ENCODE measurements around the gene CENPN.
A peak's percentile ranks its signal among the peaks of the same experiment; 100 is the strongest.

The CENPN gene

GRCh38 chr16:80991792-80992430 lies 15.1 kb upstream of the CENPN start:
- DNase-seq: no peak

- DNase-seq: no peak
These were observed 14.2 kb upstream of the CENPN start for GRCh38 chr16:80992676-80993293.

DNA sequence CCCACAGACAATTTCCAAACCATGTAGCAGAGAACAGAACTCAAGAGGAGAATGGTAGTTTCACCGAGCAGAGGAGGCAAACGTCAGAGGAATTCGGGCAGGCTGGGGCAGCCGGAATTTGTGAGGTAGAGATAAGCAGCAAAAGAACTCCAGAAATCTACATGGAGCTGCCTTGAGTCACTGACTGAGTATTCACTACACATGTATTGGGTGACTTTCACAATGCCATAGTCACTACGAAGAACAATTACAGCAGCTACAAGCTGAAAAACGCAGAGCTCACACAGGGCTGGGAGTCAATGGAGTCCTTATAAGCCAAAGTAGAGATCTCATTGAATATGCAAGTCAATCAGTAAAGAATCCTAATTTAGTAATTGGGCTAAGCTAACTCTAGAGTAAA lies 13.7 kb upstream of the CENPN start:
- DNase-seq: no peak

- DNase-seq: no peak
These were observed 13.2 kb upstream of the CENPN start for GRCh38 chr16:80993834-80994233.

DNA sequence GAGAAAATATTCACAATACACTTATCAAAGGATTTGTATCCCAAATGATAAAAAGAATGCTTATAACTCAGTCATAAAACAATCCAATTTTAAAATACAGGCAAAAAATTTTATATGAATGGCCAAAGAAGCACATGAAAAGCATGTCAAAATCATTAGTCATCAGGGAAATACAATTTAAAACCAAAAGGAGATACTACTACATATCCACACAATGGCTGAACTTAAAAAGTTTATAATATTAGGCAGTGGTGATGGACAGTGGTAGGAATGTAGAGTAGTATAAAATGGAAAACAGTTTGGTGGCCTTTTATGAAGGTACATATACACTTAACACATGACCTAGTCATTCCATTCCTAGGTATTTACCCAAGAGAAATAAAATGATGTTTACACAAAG lies 12.6 kb upstream of the CENPN start:
- DNase-seq: no peak

DNA sequence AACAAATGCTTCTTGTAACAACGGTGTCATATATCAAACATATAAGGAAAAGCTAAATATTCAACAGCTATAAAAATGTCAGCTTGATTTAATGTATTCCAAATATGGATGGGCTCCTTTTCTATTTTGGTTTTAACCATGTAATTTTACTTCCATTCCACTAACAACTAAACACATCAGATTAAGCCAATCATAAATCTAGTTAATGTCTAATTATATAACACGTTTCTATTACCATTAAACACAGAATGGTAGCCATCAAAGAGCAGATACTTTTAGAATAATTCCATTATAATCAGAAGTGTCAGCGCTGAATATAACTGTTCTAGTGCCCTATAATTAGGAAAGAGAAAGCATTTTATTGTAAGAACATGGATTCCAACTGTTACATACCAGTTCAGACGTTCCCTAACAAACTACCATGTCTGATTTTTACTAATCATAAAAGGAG lies 10.3 kb upstream of the CENPN start:
- no peak for DNase-seq

- no peak for DNase-seq
These were observed 9.7 kb upstream of the CENPN start for GRCh38 chr16:80997139-80997798.

GRCh38 chr16:80997964-80998620 lies 8.9 kb upstream of the CENPN start:
- no peak for DNase-seq

- DNase-seq: no peak
These were observed 6.1 kb upstream of the CENPN start for GRCh38 chr16:81000873-81001272.

DNA sequence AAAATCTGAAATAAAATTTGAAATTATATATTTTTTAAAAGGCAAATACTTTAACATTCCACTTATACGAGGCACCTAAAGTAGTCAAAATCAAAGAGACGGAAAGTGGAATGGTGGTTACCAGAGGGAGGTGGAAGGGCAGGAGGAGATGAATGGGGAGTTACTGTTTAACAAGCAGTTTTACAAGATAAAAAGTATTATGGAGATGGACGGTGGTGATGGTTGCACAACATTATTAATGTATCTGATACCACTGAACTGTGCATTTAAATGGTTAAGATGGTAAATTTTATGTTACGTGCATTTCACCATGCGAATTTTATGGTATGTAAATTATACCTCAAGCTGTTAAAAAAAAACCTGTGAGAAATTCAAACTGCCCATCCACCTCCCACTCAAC lies 5.7 kb upstream of the CENPN start:
- DNase-seq: no peak

- no peak for DNase-seq
These were observed 4.0 kb upstream of the CENPN start for GRCh38 chr16:81003064-81003463.

DNA sequence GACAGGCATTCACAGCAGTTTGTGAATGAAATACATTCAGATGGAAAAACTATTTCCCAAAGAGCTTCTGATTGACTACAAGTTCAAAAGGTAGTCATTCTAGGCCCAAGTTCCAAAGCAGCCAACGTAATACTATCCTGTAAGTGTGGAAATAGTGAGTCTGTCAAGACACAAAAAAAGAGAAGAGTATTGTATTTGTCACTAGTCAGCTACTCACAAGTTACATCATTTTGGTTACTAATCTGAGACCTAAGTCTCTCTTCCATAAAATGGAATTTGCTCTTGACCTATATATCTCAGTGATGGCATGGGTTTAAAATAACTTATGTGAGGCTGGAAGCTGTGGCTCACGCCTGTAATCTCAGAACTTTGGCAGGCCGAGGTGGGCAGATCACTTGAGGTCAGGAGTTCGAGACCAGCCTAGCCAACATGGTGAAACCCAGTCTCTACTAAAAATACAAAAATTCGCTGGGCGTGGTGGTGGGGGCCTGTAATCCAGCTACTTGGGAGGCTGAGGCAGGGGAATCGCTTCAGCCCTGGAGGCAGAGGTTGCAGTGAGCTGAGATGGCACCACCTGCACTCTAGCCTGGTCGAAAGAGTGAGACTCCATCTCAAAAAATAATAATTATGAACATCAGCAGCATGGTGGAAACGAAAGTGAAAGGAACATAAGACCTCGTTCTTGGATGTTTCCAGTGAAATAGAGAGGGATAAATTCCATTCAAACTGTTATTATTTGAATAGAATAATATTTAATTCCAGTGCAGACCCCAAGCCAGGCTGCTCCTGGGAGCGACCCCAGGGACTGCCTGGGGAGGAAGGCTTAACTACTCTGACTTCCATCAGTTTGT lies 3.2 kb upstream of the CENPN start:
- DNase-seq: peak; percentile 43 to 49

GRCh38 chr16:81004646-81005353 lies 2.2 kb upstream of the CENPN start:
- no peak for DNase-seq

DNA sequence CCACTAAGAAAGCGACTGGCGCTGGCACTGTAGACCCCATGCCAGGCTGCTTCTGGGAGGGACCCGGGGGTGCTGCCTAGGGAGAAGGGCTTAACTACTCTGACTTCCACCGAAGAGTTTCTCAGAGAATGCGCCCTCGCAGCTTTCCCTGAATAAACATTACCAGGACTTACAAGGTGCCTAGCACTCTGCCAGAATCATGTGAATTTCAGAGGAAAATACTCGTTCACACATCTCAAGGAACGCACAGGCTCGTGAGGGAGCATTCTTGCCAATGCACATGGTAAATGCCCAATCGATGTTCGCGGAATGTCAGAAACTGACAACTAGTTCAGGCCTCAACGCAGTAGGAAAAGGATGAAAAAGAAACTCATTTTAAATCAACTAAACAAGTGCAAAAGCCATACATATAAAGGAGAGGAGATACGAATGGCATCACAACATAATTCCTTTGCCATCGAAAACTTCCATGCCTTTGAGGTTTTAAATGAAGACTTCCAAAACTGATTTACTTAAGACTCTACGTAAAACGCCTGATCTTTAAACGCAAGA lies 1.3 kb upstream of the CENPN start:
- DNase-seq: peak in 1 of 2 experiments; percentile 27

DNA sequence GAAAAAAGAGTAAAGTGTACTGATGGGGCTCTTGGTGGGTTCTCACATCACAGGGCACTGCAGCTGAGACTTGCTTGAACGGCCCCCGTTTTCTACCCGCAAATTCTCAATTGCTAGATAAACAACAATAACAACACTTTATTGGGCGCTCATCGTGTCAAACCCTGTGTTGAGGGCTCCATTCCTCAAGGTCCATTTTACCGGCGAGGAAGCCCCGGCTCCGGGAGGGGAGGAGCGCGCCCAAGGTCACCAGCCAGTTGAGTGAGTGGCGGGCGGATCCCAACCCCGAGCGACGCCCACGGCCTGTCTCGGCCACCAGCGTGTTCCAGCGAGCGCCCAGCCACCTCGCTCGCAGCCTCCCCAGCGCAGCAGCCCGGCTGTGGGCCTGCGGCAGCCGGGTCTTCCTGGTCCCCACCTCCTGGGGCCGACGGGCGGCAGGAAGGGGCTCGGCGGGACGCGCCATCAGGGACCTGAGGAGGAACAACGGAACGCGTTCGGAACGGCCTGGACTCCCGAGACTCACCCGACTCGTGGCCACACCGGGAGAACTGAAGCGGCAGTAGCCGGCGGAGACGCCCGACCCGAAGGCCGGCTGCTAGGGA lies 702 bp upstream of the CENPN start:
- peak; percentile 80 to 86 for DNase-seq

GRCh38 chr16:81008505-81008789 lies 1.4 kb downstream of the CENPN start:
- DNase-seq: no peak

- no peak for DNase-seq
These were observed 6.0 kb downstream of the CENPN start for GRCh38 chr16:81012974-81013373.

GRCh38 chr16:81014672-81015071 lies 7.7 kb downstream of the CENPN start:
- no peak for DNase-seq

DNA sequence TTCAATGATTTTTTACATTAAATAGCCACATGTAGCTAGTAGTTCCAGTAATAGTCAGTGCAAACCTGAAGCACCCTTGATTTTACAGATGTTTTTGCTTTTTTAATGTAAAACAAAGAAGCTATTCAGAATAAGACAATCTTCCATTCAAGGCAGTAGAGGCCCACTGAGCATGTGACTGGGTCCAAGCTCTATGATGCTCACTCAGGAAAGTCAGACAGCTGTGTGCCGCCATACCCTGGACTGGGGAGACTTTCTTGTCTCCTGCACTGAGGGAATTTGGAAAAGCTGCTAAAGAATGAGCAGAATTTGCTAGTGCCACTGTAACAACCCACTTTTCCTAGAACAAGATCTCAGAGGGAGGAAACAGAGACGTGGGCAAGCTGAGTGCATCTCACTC lies 11.5 kb downstream of the CENPN start:
- no peak for DNase-seq

- no peak for DNase-seq
These were observed 19.4 kb downstream of the CENPN start for GRCh38 chr16:81026429-81026828.

GRCh38 chr16:81029930-81030604 lies 23.1 kb downstream of the CENPN start:
- peak; percentile 33 to 35 for DNase-seq
